ENCODE results near the gene B3GAT1.
A peak's percentile ranks its signal among the peaks of the same experiment; 100 is the strongest.
"Not testable (repeated sequence)": the region's sequence is repeated elsewhere in the genome, so short reads cannot be mapped to it uniquely, and the experiment has no call there.

Gene B3GAT1

DNA sequence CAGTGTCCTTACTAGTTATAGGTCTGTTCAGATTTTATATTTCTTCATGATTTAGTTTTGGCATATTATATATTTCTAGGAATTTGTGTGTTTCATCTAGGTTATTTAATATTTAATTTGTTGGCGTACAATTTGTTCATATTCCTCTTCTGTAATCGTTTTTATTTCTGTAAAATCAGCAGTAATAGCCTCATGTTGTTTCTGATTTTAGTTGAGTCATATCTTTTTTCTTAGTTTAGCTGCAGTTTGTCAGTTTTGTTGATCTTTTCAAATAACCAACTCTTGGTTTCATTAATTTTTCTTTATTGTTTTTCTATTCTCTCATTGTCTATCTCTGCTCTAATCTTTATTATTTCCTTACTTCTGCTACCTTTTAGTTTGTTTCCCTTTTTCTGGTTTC is 59.9 kb downstream of the B3GAT1 start:
- H3K27me3 Mint-ChIP-seq, result peaks cover 2% of the 10 kb centered on the region
- H3K4me3 Mint-ChIP-seq, result no peak overlapping the region
- no peak overlapping the region for H3K27ac Mint-ChIP-seq
- H3K4me1 Mint-ChIP-seq, result peaks cover 16% of the 10 kb centered on the region
- H3K36me3 Mint-ChIP-seq, result peaks cover 3% of the 10 kb centered on the region
- H3K9me3 Mint-ChIP-seq, result peaks cover 5% of the 10 kb centered on the region

DNA sequence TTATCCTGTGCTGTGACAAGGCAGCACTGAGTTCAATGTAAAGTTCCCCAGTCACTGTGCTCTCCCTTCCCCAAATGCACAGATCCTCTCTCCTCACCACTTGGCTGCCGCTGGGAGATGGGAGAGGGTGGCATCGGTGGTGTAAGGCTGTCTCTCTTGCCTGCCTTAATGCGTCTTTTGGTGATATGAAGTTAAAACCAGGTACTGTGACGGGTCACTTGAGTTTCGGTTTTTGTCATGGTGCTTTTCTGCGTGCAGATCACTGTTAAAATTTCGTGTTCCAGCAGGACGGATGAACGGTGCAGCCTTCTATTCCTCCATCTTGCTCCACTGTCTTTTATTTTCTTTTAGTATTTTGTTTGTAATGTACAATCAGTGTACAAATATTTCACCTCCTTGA is 61.7 kb downstream of the B3GAT1 start:
- Mint-ChIP-seq H3K27ac (peak overlapping the region; percentile 23), H3K27me3 (peaks cover 2% of the 10 kb centered on the region), H3K36me3 (peaks cover 3% of the 10 kb centered on the region), H3K4me3 (no peak overlapping the region), H3K9me3 (peaks cover 5% of the 10 kb centered on the region), H3K4me1 (peaks cover 16% of the 10 kb centered on the region)

DNA sequence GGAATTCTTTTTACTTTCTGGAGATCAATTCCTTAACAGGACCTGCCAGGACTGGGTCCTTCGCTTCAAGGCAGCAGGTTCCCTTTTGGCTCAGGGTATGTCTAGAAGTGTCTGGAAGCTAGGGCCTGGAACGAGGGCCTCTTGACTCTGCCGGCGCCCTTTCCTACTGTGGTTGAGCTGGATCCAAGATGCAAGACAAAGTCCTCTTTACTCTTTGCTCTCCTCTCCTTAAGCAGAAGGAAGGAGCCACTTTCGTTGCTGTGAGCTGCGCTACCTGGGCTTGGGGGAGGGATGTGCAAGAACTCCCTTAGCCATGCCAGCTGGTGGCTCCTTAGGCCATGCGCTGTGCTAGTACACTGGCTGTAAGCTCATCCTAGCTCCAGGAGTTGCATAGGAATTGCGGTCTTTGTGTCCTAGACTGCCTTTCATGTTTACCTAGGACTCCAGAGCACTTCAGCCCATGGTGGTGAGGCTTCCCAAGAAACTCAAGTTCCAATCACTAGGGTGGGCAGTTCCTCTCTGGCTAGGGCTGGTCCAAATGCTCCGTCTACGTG is 62.2 kb downstream of the B3GAT1 start:
- Mint-ChIP-seq H3K27ac (no peak overlapping the region), H3K36me3 (no peaks in the 10 kb centered on the region), H3K9me3 (peaks cover 5% of the 10 kb centered on the region), H3K4me1 (peaks cover 16% of the 10 kb centered on the region), H3K4me3 (no peak overlapping the region), H3K27me3 (no peaks in the 10 kb centered on the region)

DNA sequence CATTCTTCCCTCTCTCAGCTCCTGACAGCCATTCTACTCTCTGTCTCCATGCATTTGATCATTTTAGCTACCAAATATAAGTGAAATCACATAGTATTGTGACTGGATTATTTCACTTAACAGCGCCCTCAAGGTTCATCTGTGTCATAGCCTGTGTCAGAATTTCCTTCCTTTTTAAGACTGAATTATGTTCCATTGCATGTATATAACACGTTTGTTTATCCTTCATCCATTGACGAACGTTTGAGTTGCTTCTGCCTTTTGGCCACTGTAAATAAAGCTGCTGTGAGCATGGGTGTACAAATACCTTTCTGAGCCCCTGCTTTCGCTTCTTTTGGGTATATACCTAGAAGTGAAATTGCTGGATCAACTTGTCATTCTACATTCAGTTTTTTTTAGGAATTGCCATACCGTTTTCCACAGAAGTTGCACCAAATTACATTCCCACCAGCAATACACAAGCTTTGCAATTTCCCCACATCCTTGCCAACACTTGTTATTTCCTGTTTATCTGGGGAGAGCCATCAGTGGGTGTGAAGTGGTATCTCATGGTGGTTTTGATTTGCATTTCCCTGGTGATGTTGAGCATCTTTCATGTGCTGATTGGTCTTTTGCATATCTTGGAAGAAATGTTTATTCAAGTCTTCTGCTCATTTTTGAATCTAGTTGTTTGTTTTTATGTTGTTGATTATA is 62.8 kb downstream of the B3GAT1 start:
- Mint-ChIP-seq H3K9me3 (peaks cover 5% of the 10 kb centered on the region), H3K27ac (no peak overlapping the region), H3K36me3 (no peaks in the 10 kb centered on the region), H3K27me3 (no peaks in the 10 kb centered on the region), H3K4me3 (no peak overlapping the region), H3K4me1 (peaks cover 16% of the 10 kb centered on the region)

DNA sequence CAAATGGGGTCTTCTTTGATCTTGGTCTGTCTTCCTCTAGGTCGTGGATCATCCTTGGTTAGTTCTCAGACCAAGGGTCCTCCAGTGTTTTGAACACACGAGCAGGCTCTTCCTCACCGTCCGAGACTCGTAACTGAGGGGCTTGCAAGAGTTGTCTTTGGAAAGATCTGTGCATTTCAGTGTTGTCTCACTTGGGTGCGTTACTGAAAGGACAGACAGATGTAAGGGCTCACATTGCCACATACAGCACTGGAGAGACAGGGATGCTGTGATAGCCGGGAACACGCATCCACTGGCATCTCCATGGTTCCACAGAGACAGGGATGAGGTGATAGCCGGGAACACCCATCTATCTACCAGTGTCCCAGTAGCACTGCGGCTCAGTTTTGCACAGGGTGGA is 64.6 kb downstream of the B3GAT1 start:
- H3K36me3 Mint-ChIP-seq, result no peaks in the 10 kb centered on the region
- H3K27me3 Mint-ChIP-seq, result no peaks in the 10 kb centered on the region
- H3K4me1 Mint-ChIP-seq, result peaks cover 16% of the 10 kb centered on the region
- H3K4me3 Mint-ChIP-seq, result no peak overlapping the region
- no peaks in the 10 kb centered on the region for H3K9me3 Mint-ChIP-seq
- H3K27ac Mint-ChIP-seq, result no peak overlapping the region

DNA sequence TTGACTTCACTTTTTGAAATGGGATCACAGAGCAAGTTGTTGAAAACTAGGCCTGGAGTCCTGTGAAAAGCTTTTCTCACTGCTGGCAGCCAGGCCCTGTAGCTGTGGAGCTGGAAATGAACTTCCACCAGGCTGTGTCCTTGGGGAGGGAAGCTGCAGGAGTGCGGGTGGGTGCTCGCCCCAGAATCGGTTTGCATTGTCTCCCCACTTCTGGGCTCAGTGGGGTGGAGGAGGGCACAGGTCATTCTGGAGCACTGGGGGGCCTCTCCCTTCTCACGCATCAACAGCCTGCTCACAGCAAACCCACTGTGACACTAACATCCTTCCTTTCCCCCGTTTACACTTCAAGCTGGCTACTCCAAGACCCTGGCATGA is 65.1 kb downstream of the B3GAT1 start:
- H3K9me3 Mint-ChIP-seq, result no peaks in the 10 kb centered on the region
- H3K4me3 Mint-ChIP-seq, result no peak overlapping the region
- peaks cover 16% of the 10 kb centered on the region for H3K4me1 Mint-ChIP-seq
- no peaks in the 10 kb centered on the region for H3K36me3 Mint-ChIP-seq
- no peak overlapping the region for H3K27ac Mint-ChIP-seq
- no peaks in the 10 kb centered on the region for H3K27me3 Mint-ChIP-seq

DNA sequence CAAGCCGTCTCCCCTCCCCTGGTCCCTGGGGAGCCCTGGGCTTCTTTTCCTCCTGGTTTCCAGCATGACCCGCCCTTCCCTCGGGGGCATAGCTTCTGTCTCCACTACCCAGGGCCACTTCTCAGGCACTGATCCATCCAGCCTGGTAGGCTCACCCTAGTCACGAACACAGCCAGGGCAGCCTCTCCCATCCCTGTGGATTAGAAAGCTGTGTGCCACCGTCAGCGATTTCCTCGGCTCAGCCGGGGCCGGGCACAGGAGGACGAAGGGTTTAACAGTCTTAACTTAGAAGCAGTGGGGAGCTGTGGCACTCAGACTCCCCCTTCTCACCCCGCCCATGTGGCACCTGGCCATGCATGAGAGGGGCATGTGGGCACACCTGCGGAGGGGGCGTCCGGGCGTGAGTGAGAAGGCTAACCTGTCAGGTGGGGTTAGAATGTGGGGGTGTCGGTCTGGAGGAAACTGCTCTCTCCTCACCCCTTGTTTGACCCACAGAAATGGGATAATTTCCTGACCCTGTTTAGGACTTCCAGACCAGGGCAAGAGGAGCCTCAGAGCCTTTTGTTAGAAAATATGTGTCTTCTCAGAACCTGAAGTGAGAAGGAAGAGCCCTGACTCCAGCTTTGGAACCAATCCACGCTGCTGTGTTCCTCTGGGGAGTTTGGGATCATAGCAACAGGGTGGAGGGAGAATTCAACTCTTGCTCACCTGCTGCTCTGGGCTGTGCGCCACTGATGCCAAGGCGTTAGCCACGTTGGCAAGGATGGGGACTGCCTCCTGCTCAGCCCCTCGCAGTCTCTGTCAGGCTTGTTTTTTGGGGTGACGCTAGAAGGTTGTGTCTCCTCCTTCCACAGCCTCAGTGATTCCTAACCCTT is 65.7 kb downstream of the B3GAT1 start:
- no peaks in the 10 kb centered on the region for H3K9me3 Mint-ChIP-seq
- H3K4me1 Mint-ChIP-seq, result peaks cover 16% of the 10 kb centered on the region
- H3K27me3 Mint-ChIP-seq, result no peaks in the 10 kb centered on the region
- H3K36me3 Mint-ChIP-seq, result no peaks in the 10 kb centered on the region
- no peak overlapping the region for H3K27ac Mint-ChIP-seq
- H3K4me3 Mint-ChIP-seq, result no peak overlapping the region

DNA sequence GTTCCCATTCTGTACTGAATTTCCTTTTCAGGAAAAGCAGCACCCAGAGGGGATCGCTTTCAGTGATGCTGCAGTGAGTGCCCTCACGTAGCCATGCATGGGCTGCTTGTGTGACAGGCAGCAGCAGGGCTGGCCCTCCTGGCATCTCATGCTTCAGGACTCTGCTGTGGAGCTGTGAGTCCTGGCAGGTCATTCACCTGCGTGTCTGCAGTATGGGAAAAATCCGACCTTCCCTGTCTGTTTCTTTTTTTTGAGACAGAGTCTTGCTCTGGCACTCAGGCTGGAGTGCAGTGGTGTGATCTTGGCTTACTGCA is 66.8 kb downstream of the B3GAT1 start:
- H3K9me3 Mint-ChIP-seq, result no peaks in the 10 kb centered on the region
- no peaks in the 10 kb centered on the region for H3K36me3 Mint-ChIP-seq
- peaks cover 9% of the 10 kb centered on the region for H3K4me1 Mint-ChIP-seq
- H3K4me3 Mint-ChIP-seq, result no peak overlapping the region
- H3K27me3 Mint-ChIP-seq, result no peaks in the 10 kb centered on the region
- no peak overlapping the region for H3K27ac Mint-ChIP-seq

DNA sequence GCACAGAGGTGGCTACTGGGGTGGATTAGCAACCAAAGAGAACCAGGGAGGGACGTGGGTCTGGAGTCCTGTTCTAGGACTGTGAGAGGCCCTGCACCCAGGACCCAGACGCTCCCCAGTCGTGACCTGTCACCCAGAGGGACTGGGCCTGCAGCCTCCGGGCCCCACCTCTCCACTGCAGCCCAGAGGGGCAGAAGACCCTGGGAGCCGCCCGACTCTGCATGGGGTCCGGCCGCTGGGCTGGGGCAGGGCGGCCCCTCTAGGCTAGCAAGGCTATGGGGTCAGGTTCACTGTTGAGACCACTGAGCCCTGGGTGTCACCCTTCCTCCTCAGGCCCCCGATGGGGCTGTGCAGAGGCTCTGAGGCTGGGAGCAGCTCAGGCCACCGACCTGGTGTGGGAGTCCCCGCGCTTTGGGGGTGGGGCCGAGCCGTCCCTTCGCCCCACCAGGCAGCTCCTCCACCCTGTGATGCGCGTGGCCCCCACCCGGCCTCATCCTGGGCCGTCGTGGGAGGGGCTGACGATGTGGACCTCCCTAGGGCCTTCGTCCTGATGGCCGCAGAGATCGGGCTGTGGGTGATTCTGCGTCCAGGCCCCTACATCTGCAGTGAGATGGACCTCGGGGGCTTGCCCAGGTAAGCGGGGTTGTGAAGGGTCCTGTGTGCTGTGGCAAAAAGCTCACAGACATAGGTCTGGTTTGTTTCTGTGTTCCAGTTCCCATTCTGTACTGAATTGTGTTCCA is 67.4 kb downstream of the B3GAT1 start:
- H3K9me3 Mint-ChIP-seq, H3K36me3 Mint-ChIP-seq, H3K27ac Mint-ChIP-seq, H3K4me3 Mint-ChIP-seq, H3K4me1 Mint-ChIP-seq, H3K27me3 Mint-ChIP-seq: not testable (repeated sequence)

DNA sequence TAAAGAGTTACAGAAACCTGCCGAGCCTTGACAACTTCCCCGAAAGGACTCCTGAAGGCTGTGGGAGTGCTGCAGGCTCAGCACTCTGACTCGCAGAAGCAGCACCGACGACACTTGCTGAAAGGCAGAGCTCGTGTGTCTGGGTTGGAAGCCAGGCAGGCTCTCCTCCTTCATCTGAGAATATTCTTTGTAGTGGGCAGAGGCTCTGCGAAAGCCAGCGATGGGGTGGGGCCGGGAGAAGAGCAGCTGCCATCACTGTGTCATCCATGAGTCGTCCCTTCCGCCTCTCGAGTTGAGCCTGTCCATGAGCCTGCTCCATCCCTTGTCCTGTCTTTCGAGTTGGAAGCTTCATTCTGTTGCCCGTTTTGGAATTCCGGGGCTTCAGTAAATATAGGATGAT is 68.4 kb downstream of the B3GAT1 start:
- Mint-ChIP-seq H3K27me3 (no peaks in the 10 kb centered on the region), H3K36me3 (no peaks in the 10 kb centered on the region), H3K4me1 (no peaks in the 10 kb centered on the region), H3K4me3 (no peak overlapping the region), H3K27ac (no peak overlapping the region), H3K9me3 (no peaks in the 10 kb centered on the region)

DNA sequence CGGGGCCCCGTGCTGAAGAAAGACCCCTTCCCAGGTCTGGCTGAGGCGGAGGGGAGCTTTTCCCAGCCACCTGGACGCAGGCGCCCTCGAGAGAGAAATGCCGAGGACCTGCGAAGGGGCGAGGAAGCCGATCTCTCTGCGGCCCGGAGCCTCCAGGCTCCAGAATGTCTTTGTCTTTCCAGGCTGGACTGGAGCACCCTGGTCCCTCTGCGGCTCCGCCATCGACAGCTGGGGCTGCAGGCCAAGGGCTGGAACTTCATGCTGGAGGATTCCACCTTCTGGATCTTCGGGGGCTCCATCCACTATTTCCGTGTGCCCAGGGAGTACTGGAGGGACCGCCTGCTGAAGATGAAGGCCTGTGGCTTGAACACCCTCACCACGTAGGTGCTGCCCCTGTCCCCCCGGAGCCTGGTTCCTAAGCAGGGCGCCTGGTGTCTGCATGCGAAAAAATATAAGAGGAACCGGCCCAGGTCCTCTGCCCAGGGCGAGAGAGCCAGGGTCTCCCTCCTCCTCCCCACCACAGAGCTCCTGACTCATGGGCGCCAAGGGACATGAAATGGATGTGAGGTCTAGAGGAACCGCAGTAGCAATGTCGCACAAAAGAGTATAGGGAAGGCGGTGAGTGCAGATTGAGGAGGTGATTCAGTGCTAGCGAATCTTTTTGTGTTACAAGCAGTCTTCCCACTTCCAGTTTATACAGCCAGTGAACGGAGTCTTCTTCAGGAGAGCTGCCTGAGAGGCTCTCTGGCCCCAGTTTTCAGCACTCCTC is 69.3 kb downstream of the B3GAT1 start:
- no peaks in the 10 kb centered on the region for H3K36me3 Mint-ChIP-seq
- H3K4me1 Mint-ChIP-seq, result no peaks in the 10 kb centered on the region
- no peaks in the 10 kb centered on the region for H3K9me3 Mint-ChIP-seq
- H3K27ac Mint-ChIP-seq, result no peak overlapping the region
- no peaks in the 10 kb centered on the region for H3K27me3 Mint-ChIP-seq
- H3K4me3 Mint-ChIP-seq, result no peak overlapping the region

DNA sequence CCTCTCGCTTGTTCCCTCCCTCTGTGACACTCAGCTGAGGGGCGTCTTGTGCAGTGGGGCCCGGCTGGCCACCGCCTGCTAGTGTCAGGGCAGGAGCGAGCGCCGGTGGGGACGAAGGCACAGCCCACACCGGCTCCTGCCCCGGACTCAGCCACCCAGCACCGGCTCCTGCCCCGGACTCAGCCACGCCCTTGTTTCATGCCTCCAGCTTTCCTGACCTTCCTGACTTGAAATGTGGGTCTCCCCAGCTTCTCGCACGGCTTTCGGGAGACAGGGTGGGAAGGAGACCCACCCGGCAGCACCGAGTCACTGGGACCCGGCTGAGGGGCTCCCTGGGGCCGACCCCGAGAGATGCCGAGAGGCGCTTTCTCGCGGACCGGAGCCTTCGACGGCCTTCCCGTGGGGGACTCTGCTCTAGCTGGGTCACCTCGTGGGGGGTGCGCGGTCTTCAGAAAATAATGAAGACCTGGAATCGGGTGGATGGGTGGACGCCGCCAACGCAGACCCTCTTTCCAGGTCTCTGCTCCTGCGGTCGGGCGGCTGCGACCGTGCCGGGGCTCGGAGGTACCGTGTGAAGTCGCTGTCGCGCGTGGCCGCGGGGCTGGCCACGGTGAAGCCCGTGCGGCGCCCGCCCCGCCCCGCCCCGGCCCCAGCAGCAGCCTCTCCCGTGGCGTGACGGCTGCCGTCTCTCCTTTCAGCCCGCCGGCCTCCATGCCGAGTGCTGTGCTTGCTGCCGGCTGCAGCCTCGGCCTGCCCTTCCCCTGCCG is 70.1 kb downstream of the B3GAT1 start:
- Mint-ChIP-seq H3K9me3 (no peaks in the 10 kb centered on the region), H3K27me3 (no peaks in the 10 kb centered on the region), H3K27ac (no peak overlapping the region), H3K4me1 (no peaks in the 10 kb centered on the region), H3K36me3 (no peaks in the 10 kb centered on the region), H3K4me3 (no peak overlapping the region)

DNA sequence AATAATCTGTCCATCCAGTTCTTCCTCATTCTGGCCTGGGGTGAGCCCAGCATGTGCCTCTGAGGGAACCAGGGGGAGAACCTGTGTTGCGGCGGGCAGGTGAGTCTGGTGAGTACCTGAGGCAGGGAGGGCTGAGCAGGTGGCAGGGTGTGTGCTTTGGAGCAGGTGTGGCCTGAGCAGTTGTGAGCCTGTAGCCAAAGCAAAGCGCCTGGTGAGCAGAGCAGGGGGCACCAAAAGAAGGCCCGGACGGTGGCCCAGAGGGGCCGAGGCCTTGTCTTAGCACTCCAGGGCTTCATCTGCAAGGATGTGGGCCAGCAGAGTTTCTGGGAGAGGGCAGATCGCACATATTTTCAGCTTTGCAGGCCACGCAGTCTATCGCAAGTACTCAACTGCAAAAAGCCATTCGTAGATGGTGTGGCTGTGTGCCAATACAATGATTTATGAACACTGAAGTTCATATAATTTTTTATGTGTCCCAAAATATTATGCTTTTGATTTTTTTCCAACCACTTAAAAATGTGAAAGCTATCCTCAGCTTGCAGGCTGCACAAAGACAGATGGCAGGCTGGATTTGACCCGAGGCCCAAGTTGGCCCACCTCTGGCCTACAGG is 71.6 kb downstream of the B3GAT1 start:
- H3K36me3 Mint-ChIP-seq, result no peaks in the 10 kb centered on the region
- no peaks in the 10 kb centered on the region for H3K27me3 Mint-ChIP-seq
- H3K9me3 Mint-ChIP-seq, result no peaks in the 10 kb centered on the region
- H3K4me3 Mint-ChIP-seq, result no peak overlapping the region
- no peak overlapping the region for H3K27ac Mint-ChIP-seq
- H3K4me1 Mint-ChIP-seq, result no peaks in the 10 kb centered on the region

DNA sequence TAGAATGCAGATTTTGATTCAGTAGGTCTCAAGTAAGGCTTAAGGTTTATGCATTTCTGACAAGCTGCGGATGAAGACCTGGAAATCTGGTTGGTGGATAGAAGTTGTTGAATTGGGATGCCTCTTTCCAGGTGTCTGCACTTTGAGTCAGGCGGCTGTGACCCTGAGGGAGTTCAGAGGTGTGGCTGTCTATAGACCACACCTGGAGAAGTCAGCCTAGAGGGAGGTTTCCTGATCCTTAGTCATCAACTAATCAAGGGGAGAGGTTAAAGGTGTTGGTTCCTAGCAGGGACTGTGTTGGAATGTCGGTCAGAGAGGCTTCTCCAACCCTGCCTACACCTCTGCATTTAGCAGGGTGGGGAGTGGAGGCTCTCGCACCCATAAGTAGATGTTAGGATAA is 72.3 kb downstream of the B3GAT1 start:
- no peaks in the 10 kb centered on the region for H3K4me1 Mint-ChIP-seq
- H3K9me3 Mint-ChIP-seq, result no peaks in the 10 kb centered on the region
- H3K4me3 Mint-ChIP-seq, result no peak overlapping the region
- H3K27me3 Mint-ChIP-seq, result no peaks in the 10 kb centered on the region
- H3K36me3 Mint-ChIP-seq, result no peaks in the 10 kb centered on the region
- H3K27ac Mint-ChIP-seq, result no peak overlapping the region

Measured in activated naive CD4-positive, alpha-beta T cell treated with anti-CD3 and anti-CD28 coated beads, Interleukin-2, amount 50 U/mL, for 24 hours (primary cell).